HepG2 (cell line): ENCODE measurements around the gene PLD1. TPM values are rescaled to one million over a fixed set of nuclear protein-coding genes. Genes with fewer than 3 reads are reported as not detected.

Source experiments
- ARID4A ChIP-seq: sonication (generic); formaldehyde crosslinking; IDR thresholded peaks from 2 replicates; pipeline ENCODE4 v1.5.0; 2020; ENCODE audit warnings: mild to moderate bottlenecking, missing genetic modification reagents, borderline replicate concordance
- FOXK2 ChIP-seq: fragments of 450-650 bp; IDR thresholded peaks from 2 replicates; pipeline ENCODE4 v1.6.1; 2016
- FOXO1 ChIP-seq: sonication (generic); formaldehyde crosslinking; IDR thresholded peaks from 2 replicates; pipeline ENCODE4 v1.4.0; 2020; ENCODE audit warnings: missing genetic modification reagents
- HNRNPK ChIP-seq: fragments of 200-400 bp; formaldehyde crosslinking; IDR thresholded peaks from 2 replicates; pipeline ENCODE4 v1.6.1; 2018; ENCODE audit warnings: low read length, low read depth, moderate library complexity, mild to moderate bottlenecking; ENCODE audit not compliant: poor library complexity, severe bottlenecking
- NFKBIZ ChIP-seq: IDR thresholded peaks from 2 replicates; pipeline ENCODE4 v1.6.1; 2018; ENCODE audit warnings: missing genetic modification reagents, missing compliant biosample characterization
- PRPF4 ChIP-seq: fragments of 200-400 bp; formaldehyde crosslinking; IDR thresholded peaks from 2 replicates; pipeline ENCODE4 v1.6.1; 2016; ENCODE audit warnings: low read length, low read depth; ENCODE audit not compliant: poor library complexity, severe bottlenecking
- SP1 ChIP-seq, 2 experiments: fragments of 450-650 bp in 1 of 2; sonication (generic) in 1 of 2; formaldehyde crosslinking in 1 of 2; IDR thresholded peaks; 2 replicates each; pipeline versions ENCODE4 v1.4.0 to v1.6.1; 2016 to 2020; ENCODE audit warnings: missing genetic modification reagents in 1 of 2
- TIGD3 ChIP-seq: sonication (generic); formaldehyde crosslinking; IDR thresholded peaks from 2 replicates; pipeline ENCODE4 v1.5.1; 2020; ENCODE audit warnings: mild to moderate bottlenecking, missing genetic modification reagents, borderline replicate concordance
- ZBTB37 ChIP-seq: sonication (generic); formaldehyde crosslinking; IDR thresholded peaks from 2 replicates; pipeline ENCODE4 v1.4.0; 2020; ENCODE audit warnings: mild to moderate bottlenecking, missing genetic modification reagents
- ZIK1 ChIP-seq: sonication (generic); formaldehyde crosslinking; IDR thresholded peaks from 2 replicates; pipeline ENCODE4 v1.5.0; 2020; ENCODE audit warnings: mild to moderate bottlenecking, low read depth, missing genetic modification reagents, borderline replicate concordance
- ZNF12 ChIP-seq: sonication (generic); formaldehyde crosslinking; IDR thresholded peaks from 2 replicates; pipeline ENCODE4 v1.5.0; 2020; ENCODE audit warnings: missing genetic modification reagents
- ZNF251 ChIP-seq: sonication (generic); formaldehyde crosslinking; IDR thresholded peaks from 2 replicates; pipeline ENCODE4 v1.9.0; 2021; ENCODE audit warnings: mild to moderate bottlenecking, missing genetic modification reagents
- polyA plus RNA-seq, 8 experiments: library from polyadenylated mRNA; depleted of rRNA in 3 of 8; stranded (reverse) in 7 of 8; unstranded in 1 of 8; fragments of >200 nt; fragmentation: Illumina TruSeq in 4 of 8; extraction: Trizol in 4 of 8; gene quantifications; 2 replicates each; pipeline versions ENCODE4 v1.2.1 to v1.2.3, GENCODE V29; 2011 to 2016; ENCODE audit warnings: low read depth in 4 of 8, missing spikeins in 1 of 8, mixed read lengths in 1 of 8; ENCODE audit not compliant: insufficient read depth in 1 of 8
- total RNA-seq, 5 experiments: library from RNA; depleted of rRNA; stranded (reverse); fragments of >200 nt; fragmentation: Illumina TruSeq; extraction: Trizol; gene quantifications; 2 replicates each; pipeline ENCODE4 v1.2.3, GENCODE V29; 2016; ENCODE audit warnings: low read depth in 1 of 5
- TF ChIP-seq, protein P1 (sequence below): sonication (generic); formaldehyde crosslinking; IDR thresholded peaks from 2 replicates; pipeline ENCODE4 v1.8.0; 2022; ENCODE audit warnings: missing genetic modification reagents, low read depth, mild to moderate bottlenecking, borderline replicate concordance
- TF ChIP-seq, protein P2 (sequence below): sonication (generic); formaldehyde crosslinking; IDR thresholded peaks from 2 replicates; pipeline ENCODE4 v1.4.0; 2020; ENCODE audit warnings: missing genetic modification reagents
- TF ChIP-seq, protein P3 (sequence below): sonication (generic); formaldehyde crosslinking; IDR thresholded peaks from 2 replicates; pipeline ENCODE4 v1.5.0; 2020; ENCODE audit warnings: mild to moderate bottlenecking, missing genetic modification reagents

The PLD1 gene
- total and polyA plus RNA-seq, 2 of the 13 experiments (the other 11 are each of a cell fraction or from before 2014, with no cell fraction given), result 27.1 to 59.4 TPM

- TF ChIP-seq ZNF251 (CRISPR knock-in tag), result no peak
- no peak for TF ChIP-seq ARID4A
- no peak for TF ChIP-seq NFKBIZ
- no peak for TF ChIP-seq ZIK1 (CRISPR knock-in tag)
- TF ChIP-seq ZNF12, result no peak
- TF ChIP-seq SP1 (IDR thresholded peaks at IDR 0.05), result no peak
- TF ChIP-seq SP1 (CRISPR knock-in tag; IDR thresholded peaks at IDR 0.05), result 0 out of 2 replicates have a peak, but pooled peaks have one; percentile 9
- TF ChIP-seq PRPF4, result no peak
- TF ChIP-seq, protein P1, sequence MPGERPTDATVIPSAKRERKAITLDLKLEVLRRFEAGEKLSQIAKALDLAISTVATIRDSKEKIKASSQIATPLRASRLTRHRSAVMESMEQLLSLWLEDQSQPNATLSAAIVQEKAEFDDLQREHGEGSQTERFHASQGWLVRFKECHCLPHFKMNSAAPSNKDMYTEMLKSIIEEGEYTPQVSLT (CRISPR knock-in tag), result no peak
- no peak for TF ChIP-seq FOXK2
- TF ChIP-seq, protein P2, sequence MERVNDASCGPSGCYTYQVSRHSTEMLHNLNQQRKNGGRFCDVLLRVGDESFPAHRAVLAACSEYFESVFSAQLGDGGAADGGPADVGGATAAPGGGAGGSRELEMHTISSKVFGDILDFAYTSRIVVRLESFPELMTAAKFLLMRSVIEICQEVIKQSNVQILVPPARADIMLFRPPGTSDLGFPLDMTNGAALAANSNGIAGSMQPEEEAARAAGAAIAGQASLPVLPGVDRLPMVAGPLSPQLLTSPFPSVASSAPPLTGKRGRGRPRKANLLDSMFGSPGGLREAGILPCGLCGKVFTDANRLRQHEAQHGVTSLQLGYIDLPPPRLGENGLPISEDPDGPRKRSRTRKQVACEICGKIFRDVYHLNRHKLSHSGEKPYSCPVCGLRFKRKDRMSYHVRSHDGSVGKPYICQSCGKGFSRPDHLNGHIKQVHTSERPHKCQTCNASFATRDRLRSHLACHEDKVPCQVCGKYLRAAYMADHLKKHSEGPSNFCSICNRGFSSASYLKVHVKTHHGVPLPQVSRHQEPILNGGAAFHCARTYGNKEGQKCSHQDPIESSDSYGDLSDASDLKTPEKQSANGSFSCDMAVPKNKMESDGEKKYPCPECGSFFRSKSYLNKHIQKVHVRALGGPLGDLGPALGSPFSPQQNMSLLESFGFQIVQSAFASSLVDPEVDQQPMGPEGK, result 0 out of 2 replicates have a peak, but pooled peaks have one; percentile 8
- TF ChIP-seq TIGD3 (CRISPR knock-in tag), result no peak
- TF ChIP-seq, protein P3, sequence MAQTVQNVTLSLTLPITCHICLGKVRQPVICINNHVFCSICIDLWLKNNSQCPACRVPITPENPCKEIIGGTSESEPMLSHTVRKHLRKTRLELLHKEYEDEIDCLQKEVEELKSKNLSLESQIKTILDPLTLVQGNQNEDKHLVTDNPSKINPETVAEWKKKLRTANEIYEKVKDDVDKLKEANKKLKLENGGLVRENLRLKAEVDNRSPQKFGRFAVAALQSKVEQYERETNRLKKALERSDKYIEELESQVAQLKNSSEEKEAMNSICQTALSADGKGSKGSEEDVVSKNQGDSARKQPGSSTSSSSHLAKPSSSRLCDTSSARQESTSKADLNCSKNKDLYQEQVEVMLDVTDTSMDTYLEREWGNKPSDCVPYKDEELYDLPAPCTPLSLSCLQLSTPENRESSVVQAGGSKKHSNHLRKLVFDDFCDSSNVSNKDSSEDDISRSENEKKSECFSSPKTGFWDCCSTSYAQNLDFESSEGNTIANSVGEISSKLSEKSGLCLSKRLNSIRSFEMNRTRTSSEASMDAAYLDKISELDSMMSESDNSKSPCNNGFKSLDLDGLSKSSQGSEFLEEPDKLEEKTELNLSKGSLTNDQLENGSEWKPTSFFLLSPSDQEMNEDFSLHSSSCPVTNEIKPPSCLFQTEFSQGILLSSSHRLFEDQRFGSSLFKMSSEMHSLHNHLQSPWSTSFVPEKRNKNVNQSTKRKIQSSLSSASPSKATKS (CRISPR knock-in tag), result 0 out of 2 replicates have a peak, but pooled peaks have one; percentile 37
- 0 out of 2 replicates have a peak, but pooled peaks have one; percentile 10 for TF ChIP-seq ZBTB37 (CRISPR knock-in tag)
- TF ChIP-seq HNRNPK, result peak; percentile 1
- no peak for TF ChIP-seq FOXO1 (CRISPR knock-in tag)
These were observed 30.1 kb upstream of the PLD1 start (continued) for GRCh38 chr3:171840445-171840810.
